ENCODE results near the gene CACNA1D.
"Not testable (repeated sequence)": the region's sequence is repeated elsewhere in the genome, so short reads cannot be mapped to it uniquely, and the experiment has no call there.

CACNA1D gene

DNA sequence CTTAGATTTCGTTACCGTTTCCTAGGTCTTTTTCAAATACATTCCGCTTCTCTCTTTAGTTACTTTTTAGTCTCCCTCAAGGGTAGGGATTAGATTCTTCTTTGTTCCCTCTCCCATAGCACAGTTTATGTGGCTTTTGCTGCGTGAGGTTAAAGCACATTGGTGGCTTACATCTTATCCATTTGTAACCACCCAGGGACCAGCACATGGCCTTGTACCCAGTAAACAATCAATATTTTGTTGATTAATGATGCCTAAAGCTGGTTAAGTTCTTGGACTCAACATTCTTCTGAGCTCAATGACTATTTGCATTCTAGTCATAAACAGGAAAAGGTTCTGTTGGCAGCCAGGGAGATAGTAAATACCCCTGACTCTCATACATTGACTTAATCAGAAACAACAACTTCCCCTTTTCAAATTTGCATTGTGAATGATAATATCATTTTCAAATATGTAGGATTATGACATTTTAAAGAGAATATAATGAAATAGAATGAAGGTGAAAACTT is 60.2 kb downstream of the CACNA1D start:
- CTCF ChIA-PET = no interaction called here
- no peak overlapping the region for H3K4me3 ChIP-seq (ENCODE audit: low read depth, low read length)
- POLR2A ChIA-PET = no interaction called here
- TF ChIP-seq, protein P1, sequence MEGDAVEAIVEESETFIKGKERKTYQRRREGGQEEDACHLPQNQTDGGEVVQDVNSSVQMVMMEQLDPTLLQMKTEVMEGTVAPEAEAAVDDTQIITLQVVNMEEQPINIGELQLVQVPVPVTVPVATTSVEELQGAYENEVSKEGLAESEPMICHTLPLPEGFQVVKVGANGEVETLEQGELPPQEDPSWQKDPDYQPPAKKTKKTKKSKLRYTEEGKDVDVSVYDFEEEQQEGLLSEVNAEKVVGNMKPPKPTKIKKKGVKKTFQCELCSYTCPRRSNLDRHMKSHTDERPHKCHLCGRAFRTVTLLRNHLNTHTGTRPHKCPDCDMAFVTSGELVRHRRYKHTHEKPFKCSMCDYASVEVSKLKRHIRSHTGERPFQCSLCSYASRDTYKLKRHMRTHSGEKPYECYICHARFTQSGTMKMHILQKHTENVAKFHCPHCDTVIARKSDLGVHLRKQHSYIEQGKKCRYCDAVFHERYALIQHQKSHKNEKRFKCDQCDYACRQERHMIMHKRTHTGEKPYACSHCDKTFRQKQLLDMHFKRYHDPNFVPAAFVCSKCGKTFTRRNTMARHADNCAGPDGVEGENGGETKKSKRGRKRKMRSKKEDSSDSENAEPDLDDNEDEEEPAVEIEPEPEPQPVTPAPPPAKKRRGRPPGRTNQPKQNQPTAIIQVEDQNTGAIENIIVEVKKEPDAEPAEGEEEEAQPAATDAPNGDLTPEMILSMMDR (IDR thresholded peaks at IDR 0.05; ENCODE audit: insufficient read depth, low read length, missing control alignments) = no peak
- DNase-seq (ENCODE audit: low read depth, low spot score) = no peak

DNA sequence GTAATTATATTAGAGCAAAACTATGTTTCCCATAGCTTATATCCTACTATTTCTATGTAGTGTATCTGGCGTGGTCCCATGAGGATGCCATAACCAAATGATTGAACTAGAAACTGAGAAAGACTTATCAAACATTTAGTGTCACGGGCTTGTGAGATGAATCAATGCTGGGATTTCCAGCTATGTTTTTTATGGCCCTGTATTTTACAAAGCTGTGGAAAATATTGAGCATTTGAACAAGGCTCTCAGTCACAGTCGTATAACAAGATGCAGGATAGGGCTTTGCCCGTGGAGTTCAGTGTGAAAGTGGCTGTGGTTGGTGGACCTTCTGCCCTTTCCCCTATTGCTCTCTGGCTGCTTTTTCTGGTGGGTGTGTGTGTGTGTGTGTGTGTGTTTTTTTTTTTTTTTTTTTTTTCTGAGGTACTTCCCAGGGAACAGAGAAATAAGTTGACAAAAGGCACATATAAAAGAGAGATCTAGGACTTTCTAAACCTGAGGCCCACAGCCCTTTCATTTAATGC is 60.7 kb downstream of the CACNA1D start:
- ChIA-PET CTCF (no interaction called here), POLR2A (no interaction called here)
- no peak for DNase-seq (ENCODE audit: low read depth, low spot score)
- no peak overlapping the region for H3K4me3 ChIP-seq (ENCODE audit: low read depth, low read length)
- TF ChIP-seq, protein P1 (IDR thresholded peaks at IDR 0.05; ENCODE audit: insufficient read depth, low read length, missing control alignments) = no peak

DNA sequence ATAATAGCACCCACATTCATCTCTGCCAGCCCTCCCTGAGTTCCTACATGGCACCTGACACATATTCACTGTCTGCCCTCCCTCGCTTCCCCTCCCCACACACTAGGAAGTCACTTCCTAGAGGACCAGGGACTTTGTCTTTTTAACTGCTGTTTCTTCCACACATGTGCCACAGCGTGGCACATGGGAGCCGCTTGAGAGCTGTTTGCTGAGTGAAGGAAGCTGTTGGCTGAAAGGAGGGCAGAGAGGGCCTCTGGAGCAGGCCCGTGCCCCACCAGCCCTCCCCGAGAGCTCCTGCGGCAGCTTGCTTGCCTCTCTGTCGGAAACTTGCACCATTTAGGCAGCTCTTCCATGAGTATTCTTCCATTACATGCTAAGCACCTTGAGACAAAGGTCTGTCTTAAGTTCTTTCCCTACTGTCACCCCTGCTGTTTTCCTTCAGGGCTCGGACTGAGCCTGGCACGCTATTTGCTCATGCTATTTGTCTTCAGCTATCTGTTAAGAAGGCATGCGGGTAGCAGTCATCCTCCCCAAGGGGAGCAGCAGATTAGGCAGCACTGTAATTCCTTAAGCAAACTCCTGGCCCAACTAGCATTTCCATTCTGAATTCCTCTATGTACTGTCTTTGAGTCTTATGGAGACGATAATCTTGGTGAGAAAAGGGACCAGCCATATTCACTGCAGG is 72.2 kb downstream of the CACNA1D start:
- POLR2A ChIA-PET = no interaction called here
- no peak for DNase-seq (ENCODE audit: low read depth, low spot score)

DNA sequence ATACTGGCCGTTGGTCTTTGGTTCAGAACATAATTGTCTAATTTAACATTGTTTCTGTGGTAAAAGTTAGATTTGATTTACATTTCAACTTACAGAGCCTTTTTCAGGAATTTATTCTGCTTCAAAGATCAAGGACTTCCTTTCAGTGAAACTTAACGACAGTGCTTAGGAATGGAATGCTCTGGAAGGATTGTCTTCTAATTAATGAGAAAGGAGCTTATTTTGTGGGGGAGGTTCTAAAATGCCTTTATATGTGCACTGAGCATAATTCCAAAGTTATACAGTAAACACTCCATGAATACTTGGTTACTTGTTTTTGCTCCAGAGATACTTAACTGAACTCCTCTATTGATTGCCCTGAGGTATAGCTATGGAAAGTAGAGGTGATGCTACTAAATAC is 75.7 kb downstream of the CACNA1D start:
- H3K4me3 ChIP-seq (ENCODE audit: low read depth, low read length) = no peak overlapping the region
- TF ChIP-seq, protein P1 (IDR thresholded peaks at IDR 0.05; ENCODE audit: insufficient read depth, low read length, missing control alignments) = no peak
- ChIA-PET POLR2A (no interaction called here), CTCF (interaction anchor here (1.1 kb wide), 1 partner anchor 10 kb away, joined by 3 read pairs; no protein-coding TSS in a partner anchor)
- no peak for DNase-seq (ENCODE audit: low read depth, low spot score)

More for the DNA sequence above, 72.2 kb downstream of the CACNA1D start:
- TF ChIP-seq, protein P1 (IDR thresholded peaks at IDR 0.05; ENCODE audit: insufficient read depth, low read length, missing control alignments) = no peak
- H3K4me3 ChIP-seq (ENCODE audit: low read depth, low read length) = no peak overlapping the region
- CTCF ChIA-PET = no interaction called here

DNA sequence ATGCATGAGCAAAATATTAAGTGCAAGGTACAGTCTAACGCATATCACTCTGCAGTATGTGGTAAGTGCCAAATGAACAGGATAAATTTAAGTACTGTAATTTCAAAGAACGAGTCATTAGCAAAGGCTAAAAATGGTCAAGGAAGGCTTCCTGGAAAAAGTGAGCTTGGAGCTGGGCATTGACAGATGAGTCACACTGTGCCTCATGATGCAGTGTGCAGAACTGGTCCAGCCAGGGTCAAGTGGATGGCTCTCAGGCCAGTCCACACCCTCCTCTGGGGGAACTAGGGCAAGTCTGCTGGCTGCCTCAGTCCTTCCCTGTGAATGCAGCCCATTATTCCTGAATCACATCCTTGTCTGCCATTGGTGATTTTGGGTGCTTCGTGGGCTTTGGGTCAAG is 76.3 kb downstream of the CACNA1D start:
- no peak for DNase-seq (ENCODE audit: low read depth, low spot score)
- no peak overlapping the region for H3K4me3 ChIP-seq (ENCODE audit: low read depth, low read length)
- TF ChIP-seq, protein P1 (IDR thresholded peaks at IDR 0.05; ENCODE audit: insufficient read depth, low read length, missing control alignments) = no peak
- POLR2A ChIA-PET = no interaction called here
- CTCF ChIA-PET = interaction anchor here (1.1 kb wide), 1 partner anchor 10 kb away, joined by 3 read pairs; no protein-coding TSS in a partner anchor

DNA sequence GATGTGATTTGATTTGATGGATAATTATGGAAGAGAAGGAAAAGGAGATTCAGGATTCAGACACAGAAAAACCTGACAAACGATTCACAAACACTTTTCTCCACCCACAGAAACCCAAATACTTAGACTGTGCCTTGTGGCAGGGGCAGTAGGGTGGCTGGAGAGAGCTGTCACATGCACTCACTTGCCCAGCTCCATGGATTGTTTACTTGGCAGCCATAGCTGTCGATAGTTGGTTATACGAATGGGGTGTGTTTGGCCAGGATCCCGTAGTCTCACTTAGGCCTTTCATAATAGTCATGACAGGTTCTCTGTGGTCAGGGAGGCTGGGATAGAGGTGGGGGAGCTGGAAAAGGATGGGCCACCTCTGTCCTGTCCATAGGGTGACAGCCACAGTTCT is 76.9 kb downstream of the CACNA1D start:
- CTCF ChIA-PET = no interaction called here
- POLR2A ChIA-PET = no interaction called here
- H3K4me3 ChIP-seq (ENCODE audit: low read depth, low read length) = no peak overlapping the region
- TF ChIP-seq, protein P1 (IDR thresholded peaks at IDR 0.05; ENCODE audit: insufficient read depth, low read length, missing control alignments) = no peak
- no peak for DNase-seq (ENCODE audit: low read depth, low spot score)

DNA sequence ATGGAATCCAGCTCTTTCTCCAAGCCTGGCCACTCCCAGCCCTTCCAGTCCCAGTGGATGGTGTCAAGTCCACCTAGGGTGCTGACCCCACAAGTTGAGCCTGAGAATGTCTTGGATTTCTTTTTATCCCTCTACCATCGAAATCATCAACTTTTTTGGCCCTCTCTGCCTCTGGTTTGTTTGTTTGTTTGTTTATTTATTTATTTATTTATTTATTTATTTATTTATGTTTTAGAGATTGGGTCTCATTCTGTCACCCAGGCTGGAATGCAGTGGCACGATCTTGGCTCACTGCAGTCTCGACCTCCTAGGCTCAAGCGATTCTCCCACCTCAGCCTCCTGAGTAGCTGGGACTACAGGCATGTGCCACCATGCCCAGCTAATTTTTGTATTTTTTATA is 77.8 kb downstream of the CACNA1D start:
- DNase-seq (ENCODE audit: low read depth, low spot score); CTCF ChIA-PET; H3K4me3 ChIP-seq (ENCODE audit: low read depth, low read length); POLR2A ChIA-PET: not testable (repeated sequence)
